Panc1 (cell line): Measurements from ENCODE around the gene HOTAIR.

ENCODE experiments used
- POLR2AphosphoS5 ChIP-seq: IDR thresholded peaks from 2 replicates; pipeline ENCODE4 v1.6.1; 2012; ENCODE audit warnings: mild to moderate bottlenecking, low read depth, low read length, moderate library complexity
- SIN3A ChIP-seq: IDR thresholded peaks from 2 replicates; pipeline ENCODE4 v1.6.1; 2012; ENCODE audit warnings: low read depth, mild to moderate bottlenecking, low read length, moderate library complexity, borderline replicate concordance; ENCODE audit not compliant: insufficient read depth
- TF ChIP-seq, protein P1 (sequence below): fragments of 450-650 bp; IDR thresholded peaks from 2 replicates; pipeline ENCODE4 v1.5.1; 2017; ENCODE audit warnings: mild to moderate bottlenecking

DNA sequence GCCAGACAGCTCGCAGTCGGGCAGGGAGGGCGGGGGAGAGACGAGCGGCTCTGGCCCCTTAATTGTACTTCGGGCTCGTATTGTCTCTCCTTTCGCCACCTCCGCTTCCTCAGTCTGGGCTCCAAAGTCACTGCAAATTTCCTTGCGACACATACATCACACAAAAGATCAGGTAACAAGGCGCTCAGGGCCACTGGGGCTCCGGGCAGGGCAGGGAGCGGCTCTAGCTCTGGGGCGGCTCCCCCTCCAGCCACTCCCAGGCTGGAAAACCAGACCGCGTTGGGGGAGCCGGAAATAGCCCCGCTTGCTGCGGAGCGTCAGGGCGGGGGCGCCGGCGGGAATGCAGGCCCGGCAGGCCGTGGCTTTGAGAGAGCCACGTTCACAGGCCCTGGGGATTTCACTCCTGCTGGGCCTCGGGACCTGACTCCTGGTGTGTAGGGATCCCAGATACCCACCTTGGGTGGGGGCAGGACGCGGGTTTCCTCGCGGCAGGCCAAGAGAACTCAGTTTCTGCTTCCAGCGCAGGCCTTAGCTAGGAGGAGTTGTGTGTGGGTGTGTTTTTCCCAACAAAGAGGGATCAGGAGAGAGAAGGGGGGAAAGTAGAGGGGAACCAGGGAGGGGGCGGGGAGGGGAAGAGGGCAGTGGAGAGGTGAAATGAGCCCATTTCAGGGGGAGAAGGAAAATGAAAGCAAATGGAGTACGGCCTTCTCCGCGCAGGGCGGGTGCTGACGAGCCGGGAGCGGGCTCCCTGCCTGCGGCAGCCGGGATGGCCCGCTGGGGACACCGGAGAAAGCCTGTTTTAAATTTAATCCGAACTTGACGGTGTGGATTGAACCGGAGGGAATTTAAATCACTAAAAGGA, 20.9 kb upstream of the HOTAIR start:
- TF ChIP-seq, protein P1, sequence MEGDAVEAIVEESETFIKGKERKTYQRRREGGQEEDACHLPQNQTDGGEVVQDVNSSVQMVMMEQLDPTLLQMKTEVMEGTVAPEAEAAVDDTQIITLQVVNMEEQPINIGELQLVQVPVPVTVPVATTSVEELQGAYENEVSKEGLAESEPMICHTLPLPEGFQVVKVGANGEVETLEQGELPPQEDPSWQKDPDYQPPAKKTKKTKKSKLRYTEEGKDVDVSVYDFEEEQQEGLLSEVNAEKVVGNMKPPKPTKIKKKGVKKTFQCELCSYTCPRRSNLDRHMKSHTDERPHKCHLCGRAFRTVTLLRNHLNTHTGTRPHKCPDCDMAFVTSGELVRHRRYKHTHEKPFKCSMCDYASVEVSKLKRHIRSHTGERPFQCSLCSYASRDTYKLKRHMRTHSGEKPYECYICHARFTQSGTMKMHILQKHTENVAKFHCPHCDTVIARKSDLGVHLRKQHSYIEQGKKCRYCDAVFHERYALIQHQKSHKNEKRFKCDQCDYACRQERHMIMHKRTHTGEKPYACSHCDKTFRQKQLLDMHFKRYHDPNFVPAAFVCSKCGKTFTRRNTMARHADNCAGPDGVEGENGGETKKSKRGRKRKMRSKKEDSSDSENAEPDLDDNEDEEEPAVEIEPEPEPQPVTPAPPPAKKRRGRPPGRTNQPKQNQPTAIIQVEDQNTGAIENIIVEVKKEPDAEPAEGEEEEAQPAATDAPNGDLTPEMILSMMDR, result no peak
- TF ChIP-seq SIN3A (0 out of 2 replicates have a peak, but pooled peaks have one; percentile 31), POLR2AphosphoS5 (peak; percentile 52)
